Epithelial cell of proximal tubule (primary cell): ENCODE data around the gene CAPN15. TPM values are rescaled to one million over a fixed set of nuclear protein-coding genes. Genes with fewer than 3 reads are reported as not detected.
"Not testable (repeated sequence)": the region's sequence is repeated elsewhere in the genome, so short reads cannot be mapped to it uniquely, and the experiment has no call there.

Experiments used
- DNase-seq: peaks from one replicate; pipeline ENCODE4 v3.0.0-alpha.2; 2011; ENCODE audit warnings: low read depth
- H3K4me3 ChIP-seq: 2 replicates; pipeline ENCODE4 v1.5.1; 2011; ENCODE audit warnings: low read depth, mild to moderate bottlenecking, low read length
- CTCF ChIP-seq: conservative IDR thresholded peaks from 2 replicates; pipeline ENCODE4 v1.5.1; 2012; ENCODE audit warnings: low read depth, mild to moderate bottlenecking, low read length
- total RNA-seq: library from RNA; depleted of rRNA; stranded (reverse); fragments of >200 nt; gene quantifications from 2 replicates; pipeline ENCODE4 v1.2.3, GENCODE V29; 2015

The CAPN15 gene
- total RNA-seq, 1 donor from 2014 or later = 54.4 TPM

- TF ChIP-seq CTCF = no peak
- H3K4me3 ChIP-seq = no peak overlapping the region
- DNase-seq = no peak
These were observed 65.9 kb downstream of the CAPN15 start for GRCh38 chr16:593406-593805.

- TF ChIP-seq CTCF = no peak
- DNase-seq = no peak
- no peak overlapping the region for H3K4me3 ChIP-seq
These were observed 66.3 kb downstream of the CAPN15 start for GRCh38 chr16:593807-594206.

- TF ChIP-seq CTCF = no peak
- no peak for DNase-seq
- H3K4me3 ChIP-seq = no peak overlapping the region
These were observed 67.6 kb downstream of the CAPN15 start for GRCh38 chr16:595094-595528.

GRCh38 chr16:595942-596735 lies 68.6 kb downstream of the CAPN15 start:
- H3K4me3 ChIP-seq = no peak overlapping the region
- no peak for DNase-seq
- TF ChIP-seq CTCF = no peak

GRCh38 chr16:596736-597060 lies 69.2 kb downstream of the CAPN15 start:
- DNase-seq = no peak
- H3K4me3 ChIP-seq = no peak overlapping the region
- no peak for TF ChIP-seq CTCF

- not testable (repeated sequence) for DNase-seq, H3K4me3 ChIP-seq
These were observed 70.1 kb downstream of the CAPN15 start for GRCh38 chr16:597655-598054.

GRCh38 chr16:598823-599739 lies 71.6 kb downstream of the CAPN15 start:
- no peak overlapping the region for H3K4me3 ChIP-seq
- no peak for DNase-seq
- no peak for TF ChIP-seq CTCF
